HG02798 (cell line): ENCODE data around the gene DCLK1.

Experiments
- ATAC-seq: cut with Tn5 transposase; IDR thresholded peaks from one replicate; pipeline ENCODE4 v1.9.1; 2021; ENCODE audit warnings: mild to moderate bottlenecking; ENCODE audit not compliant: unreplicated experiment, poor library complexity

DCLK1 gene

DNA sequence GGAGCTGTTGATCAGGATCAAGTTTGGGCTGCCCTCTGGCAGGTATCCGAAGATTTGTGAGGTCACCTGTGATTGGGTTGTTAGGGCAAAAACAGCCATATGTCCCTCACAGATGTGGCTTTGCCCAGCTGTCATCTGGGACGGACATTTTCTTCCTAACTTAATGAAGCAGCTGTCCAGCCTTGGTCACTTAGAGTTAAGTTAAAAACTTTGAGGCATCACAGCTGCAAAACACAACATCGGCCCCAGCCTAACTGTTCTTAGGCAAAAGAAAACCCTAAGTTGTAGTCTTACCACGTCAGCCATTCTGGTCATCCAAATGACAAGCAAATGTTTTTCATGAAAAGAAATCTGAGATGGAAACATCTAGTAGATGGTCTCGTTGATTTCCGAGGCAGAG is 318.4 kb downstream of the DCLK1 start:
- no peak for ATAC-seq

DNA sequence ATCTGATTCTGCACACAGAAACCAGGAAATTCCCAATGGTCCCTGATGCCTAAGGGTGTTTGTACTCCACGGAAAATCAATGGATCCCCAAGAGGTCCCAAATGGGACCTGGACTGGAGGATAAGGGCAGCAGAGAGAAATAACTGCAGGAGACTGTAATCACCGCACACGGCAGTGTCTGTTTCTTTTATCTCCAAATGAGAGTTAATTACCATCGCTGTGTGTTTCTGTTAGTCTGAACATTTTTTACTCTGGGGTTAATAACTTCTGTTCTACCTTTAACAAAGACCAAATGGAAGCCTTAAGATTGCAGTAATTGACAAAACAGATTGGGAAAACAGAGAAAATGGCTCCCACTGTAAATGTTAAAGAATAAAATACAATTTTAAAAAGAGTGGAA is 320.9 kb downstream of the DCLK1 start:
- no peak for ATAC-seq

GRCh38 chr13:35808846-35809245 is 322.3 kb downstream of the DCLK1 start:
- ATAC-seq, result no peak

DNA sequence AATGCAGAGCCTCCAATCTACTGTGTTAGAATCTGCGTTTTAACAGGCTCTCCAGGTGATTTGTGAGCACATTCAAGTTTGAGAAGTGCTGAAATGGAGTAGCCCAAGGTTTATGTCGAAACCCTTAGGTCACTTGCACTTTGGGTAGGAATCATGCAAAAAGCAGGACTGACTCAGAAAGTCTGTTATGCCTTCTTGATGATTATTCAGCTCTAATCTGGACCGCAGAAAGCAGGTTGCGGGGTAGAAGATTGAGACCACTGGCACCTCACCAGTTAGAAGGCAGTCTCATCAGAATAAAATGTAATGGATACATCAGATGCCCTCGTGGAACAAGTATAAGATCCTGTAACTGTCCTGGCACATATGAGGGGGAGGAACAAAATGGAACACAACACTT is 326.3 kb downstream of the DCLK1 start:
- ATAC-seq, result no peak

DNA sequence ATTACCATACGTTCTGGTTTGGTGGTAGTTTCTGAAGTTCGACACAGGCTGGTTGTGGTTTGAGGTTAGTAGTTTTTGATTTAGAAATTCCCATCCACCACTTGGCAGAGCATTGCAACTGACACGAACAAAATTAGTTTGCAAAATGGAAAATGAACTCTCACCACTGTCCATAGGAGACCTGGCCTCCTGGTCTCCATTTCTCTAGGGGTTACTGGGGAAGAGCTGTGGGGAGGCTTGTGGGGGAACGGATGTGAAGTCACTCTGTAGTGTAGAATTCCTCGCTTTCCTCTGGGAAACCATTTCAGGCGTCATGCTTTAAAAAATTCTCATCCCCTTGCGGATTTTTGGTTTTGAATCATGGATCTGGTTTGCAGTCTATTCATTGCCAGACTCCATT is 333.2 kb downstream of the DCLK1 start:
- no peak for ATAC-seq

DNA sequence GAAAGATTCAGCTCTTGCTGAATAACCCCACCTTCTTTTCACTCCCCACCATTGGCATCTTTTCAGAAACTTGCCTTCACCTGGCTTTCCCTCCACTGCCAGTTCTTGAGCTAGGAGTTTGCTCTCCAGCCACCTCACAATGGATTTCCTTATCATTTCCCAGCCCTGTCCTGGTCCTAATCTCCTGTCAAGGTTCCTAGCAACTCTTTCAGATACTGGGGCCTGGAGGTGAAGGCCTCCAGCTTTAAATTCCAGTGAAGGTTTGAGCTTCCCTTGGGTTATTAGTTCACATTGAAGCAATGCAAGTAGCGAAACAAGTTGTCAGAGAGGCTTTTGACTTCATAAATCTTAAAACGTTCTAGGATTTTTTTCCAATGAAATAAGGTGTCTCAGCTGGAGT is 333.9 kb downstream of the DCLK1 start:
- ATAC-seq, result no peak

DNA sequence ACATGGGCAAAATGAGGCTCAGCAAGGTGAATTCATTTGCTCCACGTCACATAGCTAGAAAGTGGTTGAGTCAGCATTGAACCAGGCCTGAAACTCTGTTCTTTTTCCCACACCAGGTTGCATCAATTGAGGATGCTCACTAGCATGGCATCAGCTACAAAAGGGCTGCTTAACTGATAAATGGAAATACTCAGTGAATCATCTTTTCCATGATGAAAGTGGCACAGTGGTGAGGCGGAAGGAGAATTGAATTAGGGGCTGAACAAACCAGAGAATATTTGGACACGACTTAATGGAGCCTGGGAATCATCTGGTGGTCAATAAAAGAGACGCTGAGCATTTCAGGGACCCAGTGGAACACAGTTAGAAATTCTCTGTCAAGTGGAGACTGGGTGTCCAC is 334.6 kb downstream of the DCLK1 start:
- no peak for ATAC-seq

GRCh38 chr13:35794734-35795389 is 336.3 kb downstream of the DCLK1 start:
- ATAC-seq, result no peak

GRCh38 chr13:35793823-35794222 is 337.4 kb downstream of the DCLK1 start:
- ATAC-seq, result no peak

DNA sequence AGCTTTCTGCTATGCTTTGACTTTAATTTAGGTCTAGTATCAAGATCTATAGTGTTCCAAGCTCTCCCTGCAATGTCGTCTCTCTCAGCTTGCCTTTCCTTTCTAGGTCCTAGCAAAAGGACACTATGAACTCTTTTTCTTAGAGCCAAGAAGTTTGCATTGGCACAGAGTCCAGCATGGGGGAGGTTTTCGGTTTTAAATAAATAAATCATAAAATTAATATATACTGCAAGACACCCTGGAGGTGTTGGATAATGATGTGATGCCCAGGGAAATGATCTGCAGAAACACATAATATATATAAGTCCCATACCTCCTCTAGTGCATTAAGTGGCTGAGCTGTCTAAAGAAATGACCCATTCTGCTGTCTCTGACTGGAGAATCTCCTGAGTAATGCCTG is 338.3 kb downstream of the DCLK1 start:
- no peak for ATAC-seq

- ATAC-seq, result no peak
Observed at GRCh38 chr13:35792021-35792420, 339.2 kb downstream of the DCLK1 start.

- ATAC-seq, result no peak
Observed at GRCh38 chr13:35791184-35791851, 339.9 kb downstream of the DCLK1 start.

GRCh38 chr13:35789335-35790165 is 341.6 kb downstream of the DCLK1 start:
- ATAC-seq, result peak; percentile 81

DNA sequence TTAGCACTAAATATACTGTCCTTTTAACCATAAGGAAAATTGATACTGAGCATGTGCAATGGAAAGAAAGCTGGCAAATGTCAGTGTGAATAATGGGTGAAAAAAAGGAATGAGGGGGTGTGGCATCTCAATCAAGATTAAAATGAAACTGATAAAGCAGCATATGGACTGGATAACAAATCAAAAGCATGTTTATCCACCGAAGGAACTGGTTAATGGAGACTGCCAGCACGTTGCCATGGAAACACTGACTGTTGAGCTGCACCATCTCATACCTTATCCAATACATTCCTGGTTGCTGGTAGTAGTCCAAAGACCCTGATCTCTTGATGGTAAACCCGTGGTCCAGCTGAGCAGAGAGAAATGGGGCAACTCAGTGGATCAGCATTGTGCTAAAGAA is 343.2 kb downstream of the DCLK1 start:
- no peak for ATAC-seq

DNA sequence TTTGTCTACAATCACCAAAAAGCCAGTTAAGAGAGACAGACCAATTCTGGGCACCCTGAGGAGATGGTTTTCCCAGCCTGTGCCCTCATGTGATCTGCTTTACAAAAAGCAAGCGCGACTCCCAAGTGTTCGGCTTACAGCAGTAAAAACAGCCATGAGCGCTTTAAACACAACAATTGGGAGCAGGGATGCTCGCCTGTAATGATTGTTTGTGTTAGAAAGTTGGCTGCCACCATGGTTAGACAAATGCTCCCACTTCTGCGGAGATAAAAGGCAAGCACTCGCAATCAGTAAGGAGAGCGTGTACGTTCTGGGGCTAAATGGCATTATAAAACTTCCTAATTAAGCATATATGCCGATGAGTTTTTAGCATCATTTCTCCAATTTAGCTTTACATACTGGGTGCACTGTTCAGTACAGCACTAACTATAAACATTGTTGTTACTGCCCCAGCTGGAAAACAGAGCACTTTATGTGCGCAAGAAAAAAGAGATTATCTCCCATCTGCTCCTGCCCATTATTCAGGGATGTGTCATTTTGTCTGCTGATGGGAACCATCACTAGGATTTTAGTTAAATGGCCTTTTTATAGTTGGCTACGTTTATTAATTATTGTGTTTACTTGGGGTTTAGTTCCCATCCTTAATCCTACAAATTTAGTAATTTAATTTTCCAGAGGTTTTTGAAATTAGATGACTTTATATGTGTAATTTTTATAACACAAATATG is 345.4 kb downstream of the DCLK1 start:
- ATAC-seq, result no peak

- ATAC-seq, result no peak
Observed at GRCh38 chr13:35784286-35784951, 346.8 kb downstream of the DCLK1 start.

DNA sequence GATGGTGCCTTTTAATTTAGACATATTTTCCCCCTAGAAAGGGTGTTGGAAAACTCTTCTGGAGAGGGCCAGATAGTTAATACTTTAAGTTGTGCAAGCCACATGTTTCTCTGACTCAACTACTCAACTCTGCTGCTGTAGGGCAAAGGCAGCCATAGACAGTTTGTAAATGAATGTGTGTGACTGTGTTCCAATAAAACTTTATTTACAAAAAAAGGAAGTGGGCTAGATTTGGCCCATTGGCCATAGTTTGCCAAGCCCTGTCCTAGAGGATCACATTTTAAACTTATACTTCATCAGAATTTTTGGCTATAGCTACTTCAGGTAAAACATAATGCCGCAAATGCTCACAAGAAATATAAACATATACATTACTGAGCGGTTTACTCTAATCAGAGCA is 348.4 kb downstream of the DCLK1 start:
- no peak for ATAC-seq

DNA sequence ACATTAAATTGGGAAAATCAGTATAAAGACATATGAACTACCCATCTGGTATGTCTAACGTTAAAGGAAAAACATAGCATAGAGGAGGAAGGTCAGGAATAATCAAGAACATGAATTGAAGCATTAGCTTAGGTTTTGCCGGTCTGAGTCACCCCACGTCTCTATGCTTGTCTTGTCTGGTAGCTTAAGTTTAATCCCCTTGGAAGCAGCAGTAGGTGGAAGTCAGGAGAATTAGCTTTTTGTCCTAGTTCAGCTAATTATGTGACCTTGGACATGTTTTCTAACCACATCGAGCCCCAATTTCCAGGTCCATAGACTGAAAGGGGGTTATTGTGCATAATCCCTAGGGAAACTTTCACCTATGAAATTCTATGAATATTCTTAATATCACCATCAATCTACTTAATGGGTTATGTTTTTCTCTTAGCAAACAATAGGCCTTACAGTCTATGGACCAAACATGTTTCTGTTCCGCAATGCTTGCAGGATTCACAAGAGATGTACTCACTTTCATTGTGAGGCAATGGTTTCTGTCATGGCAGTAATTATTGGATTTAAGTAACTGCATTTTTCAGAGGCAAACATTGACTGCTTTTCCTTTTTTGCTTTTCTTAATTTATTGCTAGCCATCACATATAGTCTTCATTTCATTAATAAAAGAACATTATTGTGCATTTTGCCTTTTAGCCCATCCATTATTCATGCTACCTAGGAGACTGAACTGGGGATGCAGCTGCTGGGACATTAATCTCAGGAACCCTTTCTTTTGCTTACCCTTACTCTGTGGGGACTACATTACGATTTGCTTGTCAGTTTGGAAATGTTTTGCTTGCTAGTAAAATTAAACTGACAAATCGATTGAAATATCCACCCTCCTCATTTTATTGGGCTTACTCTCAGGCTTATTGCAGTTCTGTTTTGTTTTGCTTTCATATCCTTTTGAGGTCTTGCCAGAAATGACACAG is 349.9 kb downstream of the DCLK1 start:
- ATAC-seq, result no peak

DNA sequence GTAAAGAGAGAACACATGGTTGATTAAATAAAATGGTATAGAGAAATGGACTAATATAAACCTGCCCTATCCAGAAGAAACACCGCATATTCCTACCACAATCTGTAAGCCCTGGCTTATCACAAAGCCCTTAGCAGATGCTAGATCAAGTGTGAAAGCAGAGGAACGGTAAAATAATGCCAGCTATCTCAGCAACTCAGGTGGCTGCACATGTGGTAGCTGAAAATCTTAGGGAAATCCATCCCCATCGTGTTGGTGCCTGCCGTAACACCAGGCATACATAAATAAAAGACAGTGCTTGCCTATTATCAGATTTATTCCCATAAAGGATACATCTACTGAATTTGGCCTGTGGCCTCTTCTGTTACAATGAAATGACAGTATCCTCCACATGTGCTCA is 350.6 kb downstream of the DCLK1 start:
- no peak for ATAC-seq
